ENCODE results near the gene MROH8. TPM values are rescaled to one million over a fixed set of nuclear protein-coding genes. Genes with fewer than 3 reads are reported as not detected.
A peak's percentile ranks its signal among the peaks of the same experiment; 100 is the strongest.

Gene MROH8
- total RNA-seq, 1 experiment from 2014 or later: 2.1 TPM

- Histone ChIP-seq H3K9me3 (replicated peaks) (no peaks in the 10 kb centered on the region), H3K27ac (no peak overlapping the region), H3K4me3 (no peak overlapping the region), H3K4me1 (no peaks in the 10 kb centered on the region), H3K27me3 (no peaks in the 10 kb centered on the region), H3K36me3 (peaks cover 68% of the 10 kb centered on the region)
- DNase-seq: no peak
These were observed 10.2 kb upstream of the MROH8 start for GRCh38 chr20:37189416-37190016.

- H3K27ac ChIP-seq: no peak overlapping the region
- no peaks in the 10 kb centered on the region for H3K4me1 ChIP-seq
- DNase-seq: no peak
- peaks cover 74% of the 10 kb centered on the region for H3K36me3 ChIP-seq
- no peaks in the 10 kb centered on the region for H3K27me3 ChIP-seq
- no peaks in the 10 kb centered on the region for H3K9me3 ChIP-seq (replicated peaks)
- H3K4me3 ChIP-seq: no peak overlapping the region
These were observed 9.4 kb upstream of the MROH8 start for GRCh38 chr20:37188787-37189186.

GRCh38 chr20:37185686-37186085, 6.3 kb upstream of the MROH8 start:
- no peaks in the 10 kb centered on the region for H3K9me3 ChIP-seq (replicated peaks)
- no peaks in the 10 kb centered on the region for H3K27me3 ChIP-seq
- no peak overlapping the region for H3K27ac ChIP-seq
- no peaks in the 10 kb centered on the region for H3K4me1 ChIP-seq
- H3K4me3 ChIP-seq: no peak overlapping the region
- DNase-seq: no peak
- H3K36me3 ChIP-seq: peaks cover 64% of the 10 kb centered on the region

GRCh38 chr20:37179683-37180524, 556 bp upstream of the MROH8 start:
- Histone ChIP-seq H3K27me3 (no peaks in the 10 kb centered on the region), H3K4me1 (0 out of 2 replicates have a peak, but pooled peaks cover 4% of the 10 kb centered on the region), H3K36me3 (peaks cover 16% of the 10 kb centered on the region), H3K4me3 (peak overlapping the region; percentile 94), H3K9me3 (replicated peaks) (no peaks in the 10 kb centered on the region), H3K27ac (peak overlapping the region; percentile 99)
- peak in 1 of 2 experiments; percentile 38 for DNase-seq

GRCh38 chr20:37172836-37173235, 6.5 kb downstream of the MROH8 start:
- Histone ChIP-seq H3K36me3 (no peaks in the 10 kb centered on the region), H3K9me3 (replicated peaks) (no peaks in the 10 kb centered on the region), H3K4me3 (no peak overlapping the region), H3K27me3 (no peaks in the 10 kb centered on the region), H3K4me1 (no peaks in the 10 kb centered on the region), H3K27ac (no peak overlapping the region)
- no peak for DNase-seq

GRCh38 chr20:37166867-37167266, 12.5 kb downstream of the MROH8 start:
- no peaks in the 10 kb centered on the region for H3K4me1 ChIP-seq
- no peaks in the 10 kb centered on the region for H3K27me3 ChIP-seq
- H3K4me3 ChIP-seq: no peak overlapping the region
- no peak overlapping the region for H3K27ac ChIP-seq
- H3K9me3 ChIP-seq (replicated peaks): no peaks in the 10 kb centered on the region
- no peaks in the 10 kb centered on the region for H3K36me3 ChIP-seq
- DNase-seq: no peak

- H3K36me3 ChIP-seq: no peaks in the 10 kb centered on the region
- H3K27ac ChIP-seq: no peak overlapping the region
- H3K4me1 ChIP-seq: no peaks in the 10 kb centered on the region
- H3K27me3 ChIP-seq: no peaks in the 10 kb centered on the region
- H3K9me3 ChIP-seq (replicated peaks): no peaks in the 10 kb centered on the region
- no peak for DNase-seq
- no peak overlapping the region for H3K4me3 ChIP-seq
These were observed 14.3 kb downstream of the MROH8 start for GRCh38 chr20:37165031-37165430.

GRCh38 chr20:37163832-37164554, 15.4 kb downstream of the MROH8 start:
- Histone ChIP-seq H3K4me3 (no peak overlapping the region), H3K9me3 (replicated peaks) (no peaks in the 10 kb centered on the region), H3K27ac (no peak overlapping the region), H3K27me3 (no peaks in the 10 kb centered on the region), H3K36me3 (no peaks in the 10 kb centered on the region), H3K4me1 (no peaks in the 10 kb centered on the region)
- DNase-seq: no peak

- no peak for DNase-seq
- H3K4me1 ChIP-seq: no peaks in the 10 kb centered on the region
- no peaks in the 10 kb centered on the region for H3K36me3 ChIP-seq
- H3K27ac ChIP-seq: no peak overlapping the region
- H3K4me3 ChIP-seq: no peak overlapping the region
- H3K9me3 ChIP-seq (replicated peaks): no peaks in the 10 kb centered on the region
- H3K27me3 ChIP-seq: no peaks in the 10 kb centered on the region
These were observed 16.7 kb downstream of the MROH8 start for GRCh38 chr20:37162646-37163045.

- H3K9me3 ChIP-seq (replicated peaks): no peaks in the 10 kb centered on the region
- H3K27ac ChIP-seq: no peak overlapping the region
- H3K36me3 ChIP-seq: no peaks in the 10 kb centered on the region
- no peak overlapping the region for H3K4me3 ChIP-seq
- no peaks in the 10 kb centered on the region for H3K27me3 ChIP-seq
- no peaks in the 10 kb centered on the region for H3K4me1 ChIP-seq
- no peak for DNase-seq
These were observed 17.4 kb downstream of the MROH8 start for GRCh38 chr20:37161830-37162549.

GRCh38 chr20:37160683-37161082, 18.7 kb downstream of the MROH8 start:
- Histone ChIP-seq H3K27ac (no peak overlapping the region), H3K36me3 (no peaks in the 10 kb centered on the region)
- DNase-seq: no peak

GRCh38 chr20:37158248-37158647, 21.1 kb downstream of the MROH8 start:
- DNase-seq: no peak
- Histone ChIP-seq H3K9me3 (replicated peaks) (no peaks in the 10 kb centered on the region), H3K4me3 (no peak overlapping the region), H3K4me1 (no peaks in the 10 kb centered on the region), H3K27ac (no peak overlapping the region), H3K27me3 (no peaks in the 10 kb centered on the region), H3K36me3 (no peaks in the 10 kb centered on the region)

More at GRCh38 chr20:37160683-37161082, 18.7 kb downstream of the MROH8 start:
- Histone ChIP-seq H3K4me1 (no peaks in the 10 kb centered on the region), H3K27me3 (no peaks in the 10 kb centered on the region), H3K4me3 (no peak overlapping the region), H3K9me3 (replicated peaks) (no peaks in the 10 kb centered on the region)

- Histone ChIP-seq H3K9me3 (replicated peaks) (no peaks in the 10 kb centered on the region), H3K4me3 (no peak overlapping the region), H3K4me1 (no peaks in the 10 kb centered on the region), H3K27ac (no peak overlapping the region), H3K36me3 (no peaks in the 10 kb centered on the region), H3K27me3 (no peaks in the 10 kb centered on the region)
- DNase-seq: no peak
These were observed 23.4 kb downstream of the MROH8 start for GRCh38 chr20:37155987-37156386.

- no peaks in the 10 kb centered on the region for H3K27me3 ChIP-seq
- no peaks in the 10 kb centered on the region for H3K36me3 ChIP-seq
- DNase-seq: no peak
- H3K4me3 ChIP-seq: no peak overlapping the region
- H3K4me1 ChIP-seq: no peaks in the 10 kb centered on the region
- no peak overlapping the region for H3K27ac ChIP-seq
- no peaks in the 10 kb centered on the region; the same call in 1 of the 2 replicates for H3K9me3 ChIP-seq (replicated peaks)
These were observed 24.6 kb downstream of the MROH8 start for GRCh38 chr20:37154684-37155298.

All from SJCRH30 (cell line).